Endothelial cell of umbilical vein (primary cell): ENCODE measurements around the gene PRKAR1A. TPM values are rescaled to one million over a fixed set of nuclear protein-coding genes. Genes with fewer than 3 reads are reported as not detected.

Experiments used
- BruUV-seq: library from RNA; stranded (reverse); fragments of 400-500 nt; replicated peaks from 2 replicates; lab custom pipeline; 2021; lab: Mats Ljungman, UMichigan
- CTCF ChIA-PET: fragments of 300-600, 350-600 bp; sonication (Branson Sonifier 250); formaldehyde crosslinking; loops from one replicate; lab custom pipeline; 2021; ENCODE audit warnings: antibody characterized with exemption, inconsistent platforms; lab: Charles Lee
- POLR2A ChIA-PET: fragments of 300-600, 350-600 bp; sonication (Branson Sonifier 250); formaldehyde crosslinking; loops from one replicate; lab custom pipeline; 2021; ENCODE audit warnings: antibody characterized with exemption, inconsistent platforms; lab: Charles Lee
- DNase-seq: peaks from one replicate; pipeline ENCODE4 v3.0.0-alpha.2; 2011; ENCODE audit warnings: low read depth, low spot score
- FAIRE-seq: peaks from 2 replicates; lab custom pipeline; 2011; peaks lifted over from hg19 to GRCh38; lab: Jason Lieb, UNC
- H2AFZ ChIP-seq: 2 replicates; pipeline ENCODE4 v1.6.0; 2012; ENCODE audit warnings: low read depth, low read length, control low read depth, inconsistent platforms
- H3K27ac ChIP-seq: 2 replicates; pipeline ENCODE4 v1.5.1; 2011; ENCODE audit warnings: low read depth, mild to moderate bottlenecking, control low read depth, low read length, moderate library complexity; ENCODE audit not compliant: insufficient read depth
- H3K27me3 ChIP-seq, 2 experiments: 2 replicates each; pipeline versions ENCODE4 v1.6.0 to v1.6.1; 2011; ENCODE audit warnings: low read length in 2 of 2, mixed read lengths in 1 of 2; ENCODE audit not compliant: control insufficient read depth in 2 of 2, insufficient read depth in 2 of 2
- H3K36me3 ChIP-seq, 2 experiments: 2 replicates in 1 of 2; 3 replicates in 1 of 2; pipeline ENCODE4 v1.5.1; 2011; ENCODE audit warnings: low read length in 2 of 2, mild to moderate bottlenecking in 1 of 2, moderate library complexity in 1 of 2; ENCODE audit not compliant: control insufficient read depth in 2 of 2, insufficient read depth in 2 of 2; ENCODE audit errors: extremely low read depth in 1 of 2
- H3K4me1 ChIP-seq: 3 replicates; pipeline ENCODE4 v1.5.1; 2011; ENCODE audit warnings: mild to moderate bottlenecking, low read length; ENCODE audit not compliant: control insufficient read depth, insufficient read depth; ENCODE audit errors: extremely low read depth
- H3K4me2 ChIP-seq: 2 replicates; pipeline ENCODE4 v1.6.1; 2011; ENCODE audit warnings: low read length, control low read depth, mixed read lengths; ENCODE audit not compliant: insufficient read depth
- H3K4me3 ChIP-seq, 3 experiments: fragments of 200-600 bp in 1 of 3; sonication (generic), shearing (Covaris generic) in 1 of 3; replicated peaks in 1 of 3; 2 replicates each; pipeline ENCODE4 v1.5.1; 2011 to 2016; ENCODE audit warnings: control low read depth in 3 of 3, low read length in 3 of 3, mild to moderate bottlenecking in 2 of 3, inconsistent platforms in 1 of 3, low read depth in 1 of 3, moderate library complexity in 1 of 3; ENCODE audit not compliant: insufficient read depth in 1 of 3
- H3K79me2 ChIP-seq: 2 replicates; pipeline ENCODE4 v1.6.0; 2012; ENCODE audit warnings: low read length, inconsistent platforms; ENCODE audit not compliant: control insufficient read depth, insufficient read depth
- H3K9ac ChIP-seq: replicated peaks from 2 replicates; pipeline ENCODE3; 2011; ENCODE audit warnings: low read length, control low read depth; ENCODE audit not compliant: insufficient read depth; ENCODE audit errors: extremely low read depth
- H3K9me1 ChIP-seq: replicated peaks from 3 replicates; pipeline ENCODE4 v1.6.0; 2011; ENCODE audit warnings: mild to moderate bottlenecking, low read length; ENCODE audit not compliant: control insufficient read depth, insufficient read depth; ENCODE audit errors: extremely low read depth
- H3K9me3 ChIP-seq: replicated peaks from 2 replicates; pipeline ENCODE4 v1.5.1; 2012; ENCODE audit warnings: low read length, inconsistent platforms; ENCODE audit not compliant: control insufficient read depth, insufficient read depth
- H4K20me1 ChIP-seq: replicated peaks from 2 replicates; pipeline ENCODE3; 2011; ENCODE audit warnings: mild to moderate bottlenecking, low read length; ENCODE audit not compliant: control insufficient read depth, insufficient read depth; ENCODE audit errors: extremely low read depth
- CTCF ChIP-seq, 2 donors: IDR thresholded peaks; 1 replicate in 1 of 2; 2 replicates in 1 of 2; pipeline ENCODE4 v1.5.1; 2011; ENCODE audit warnings: low read length in 2 of 2, mild to moderate bottlenecking in 2 of 2, moderate library complexity in 2 of 2, control low read depth in 1 of 2, inconsistent platforms in 1 of 2, low read depth in 1 of 2; ENCODE audit not compliant: insufficient read depth in 1 of 2; ENCODE audit errors: extremely low read depth in 1 of 2
- EZH2 ChIP-seq: IDR thresholded peaks from 2 replicates; pipeline ENCODE4 v1.6.1; 2012; ENCODE audit warnings: borderline replicate concordance, low read depth, mild to moderate bottlenecking, moderate library complexity, low read length, inconsistent platforms; ENCODE audit not compliant: severe bottlenecking
- FOS ChIP-seq: IDR thresholded peaks from 2 replicates; pipeline ENCODE4 v1.6.1; 2011; ENCODE audit warnings: mild to moderate bottlenecking, low read length, moderate library complexity, borderline replicate concordance; ENCODE audit not compliant: insufficient read depth
- GATA2 ChIP-seq: IDR thresholded peaks from 2 replicates; pipeline ENCODE4 v1.7.0; 2011; ENCODE audit warnings: low read depth, mild to moderate bottlenecking, moderate library complexity, mixed read lengths, low read length; ENCODE audit not compliant: insufficient read length, insufficient read depth
- JUN ChIP-seq: IDR thresholded peaks from 2 replicates; pipeline ENCODE4 v1.6.1; 2011; ENCODE audit warnings: borderline replicate concordance, low read depth; ENCODE audit not compliant: insufficient read length, insufficient read depth
- MAX ChIP-seq: IDR thresholded peaks from 2 replicates; pipeline ENCODE4 v1.6.1; 2011; ENCODE audit not compliant: insufficient read depth, insufficient read length
- MYC ChIP-seq: IDR thresholded peaks from one replicate; pipeline ENCODE4 v1.6.1; 2011; ENCODE audit warnings: mild to moderate bottlenecking, low read depth, low read length
- POLR2A ChIP-seq: IDR thresholded peaks from 2 replicates; pipeline ENCODE4 v1.6.1; 2012; ENCODE audit warnings: low read depth, mild to moderate bottlenecking, control low read depth, low read length
- POLR2AphosphoS5 ChIP-seq: IDR thresholded peaks from 2 replicates; pipeline ENCODE4 v1.6.1; 2012; ENCODE audit warnings: low read depth, mild to moderate bottlenecking, control low read depth, low read length, moderate library complexity; ENCODE audit not compliant: insufficient read depth
- dilution Hi-C: fragments of 300-500 bp; cut with MboI; formaldehyde crosslinking; loops from one replicate; pipeline ENCODE4 v1.15.0; 2019; ENCODE audit warnings: low sequenced_read_pairs; ENCODE audit not compliant: extremely low pct_ligation_motif_present
- intact Hi-C: fragments of 100-400 bp; cut with micrococcal nuclease; formaldehyde crosslinking; loops from one replicate; pipeline ENCODE4 v1.10.0; 2022
- polyA plus RNA-seq, 4 experiments: library from polyadenylated mRNA; depleted of rRNA in 3 of 4; stranded (reverse) in 3 of 4; unstranded in 1 of 4; fragments of >200 nt; gene quantifications; 2 replicates each; pipeline versions ENCODE4 v1.2.1 to v1.2.3, GENCODE V29; 2011 to 2012; ENCODE audit warnings: missing spikeins in 1 of 4
- total RNA-seq: library from RNA; stranded (reverse); gene quantifications from 2 replicates; pipeline ENCODE4 v1.2.3, GENCODE V29; 2021

The PRKAR1A gene
- total and polyA plus RNA-seq, 2 donors (not counting 3 experiments of a cell fraction or from before 2014, with no cell fraction given), result 92.0 to 257 TPM

DNA sequence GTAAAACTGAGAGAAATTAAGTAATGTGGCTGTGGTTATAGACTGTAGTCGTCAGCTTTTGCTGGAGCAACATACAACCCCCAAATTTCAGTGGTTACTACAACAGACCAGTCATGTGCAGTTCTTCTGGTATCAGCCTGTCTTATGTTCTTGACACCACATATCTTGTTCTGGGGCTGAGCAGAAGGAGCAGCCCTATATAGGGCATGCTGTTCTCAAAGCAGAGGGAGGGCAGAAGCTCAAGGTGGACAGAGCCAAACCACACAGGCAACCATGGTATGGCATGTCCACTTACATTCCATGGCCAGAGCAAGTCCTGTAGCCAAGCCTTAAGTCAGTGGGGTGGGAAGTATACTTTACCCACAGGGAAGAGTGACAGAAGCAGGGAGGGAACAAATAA, 7.7 kb downstream of the PRKAR1A start:
- BruUV-seq, result no TSS peak
- Histone ChIP-seq H4K20me1 (peaks cover 3% of the 10 kb centered on the region), H3K9ac (no peak overlapping the region), H3K36me3 (peaks cover 17 to 20% of the 10 kb centered on the region in 2 experiments), H3K9me1 (no peaks in the 10 kb centered on the region), H3K27ac (no peak overlapping the region), H3K27me3 (no peaks in the 10 kb centered on the region), H3K9me3 (no peaks in the 10 kb centered on the region), H3K4me3 (no peak overlapping the region), H3K79me2 (peaks cover 75% of the 10 kb centered on the region), H2AFZ (no peak overlapping the region), H3K4me1 (peaks cover 5% of the 10 kb centered on the region), H3K4me2 (no peak overlapping the region)
- ChIA-PET POLR2A (no interaction called here), CTCF (no interaction called here)
- FAIRE-seq, result no peak
- dilution Hi-C loops (no loop called here), intact Hi-C loops (no loop called here)
- DNase-seq, result no peak
- TF ChIP-seq JUN, result no peak
- no peak for TF ChIP-seq POLR2AphosphoS5
- TF ChIP-seq GATA2, result no peak
- TF ChIP-seq POLR2A, result no peak
- no peak for TF ChIP-seq CTCF (IDR thresholded peaks at IDR 0.05; ENCODE audit: extremely low read depth in 1 of 2, insufficient read depth in 1 of 2, low read depth in 1 of 2, low read length in 2 of 2)
- no peak for TF ChIP-seq MAX
- no peak for TF ChIP-seq FOS
- TF ChIP-seq EZH2, result no peak
- TF ChIP-seq MYC, result no peak
